HG02884 (cell line): Measurements from ENCODE around the gene DNAJA3.

Source experiments
- ATAC-seq: cut with Tn5 transposase; IDR thresholded peaks from one replicate; pipeline ENCODE4 v1.9.1; 2021; ENCODE audit warnings: mild to moderate bottlenecking, moderate library complexity; ENCODE audit not compliant: unreplicated experiment

DNAJA3 gene

GRCh38 chr16:4404967-4405696 lies 20.5 kb upstream of the DNAJA3 start:
- no peak for ATAC-seq

GRCh38 chr16:4407543-4408322 lies 17.9 kb upstream of the DNAJA3 start:
- no peak for ATAC-seq

GRCh38 chr16:4408323-4408690 lies 17.4 kb upstream of the DNAJA3 start:
- ATAC-seq, result no peak

GRCh38 chr16:4409081-4409932 lies 16.4 kb upstream of the DNAJA3 start:
- ATAC-seq, result no peak

GRCh38 chr16:4410335-4411075 lies 15.2 kb upstream of the DNAJA3 start:
- ATAC-seq, result no peak

- no peak for ATAC-seq
These were observed 14.0 kb upstream of the DNAJA3 start for GRCh38 chr16:4411684-4412083.

- no peak for ATAC-seq
These were observed 13.5 kb upstream of the DNAJA3 start for GRCh38 chr16:4412159-4412558.

GRCh38 chr16:4412854-4413253 lies 12.8 kb upstream of the DNAJA3 start:
- no peak for ATAC-seq

GRCh38 chr16:4414187-4414917 lies 11.3 kb upstream of the DNAJA3 start:
- ATAC-seq, result peak; percentile 51

GRCh38 chr16:4415538-4416199 lies 10.0 kb upstream of the DNAJA3 start:
- no peak for ATAC-seq

- ATAC-seq, result peak; percentile 61
These were observed 9.3 kb upstream of the DNAJA3 start, which contains the start of gene CORO7 for GRCh38 chr16:4416200-4417032. CORO7 (minus strand) TSS chr16:4416596; CDS start chr16:4416518, 78 bp downstream.

- ATAC-seq, result no peak
These were observed 6.2 kb upstream of the DNAJA3 start for GRCh38 chr16:4419402-4419959.

GRCh38 chr16:4420505-4421105 lies 5.1 kb upstream of the DNAJA3 start:
- ATAC-seq, result no peak

GRCh38 chr16:4426021-4426684 lies 485 bp downstream of the DNAJA3 start:
- ATAC-seq, result peak; percentile 26

GRCh38 chr16:4426722-4427372 lies 1.2 kb downstream of the DNAJA3 start:
- no peak for ATAC-seq

- no peak for ATAC-seq
These were observed 2.8 kb downstream of the DNAJA3 start for GRCh38 chr16:4428500-4428899.

GRCh38 chr16:4431023-4431422 lies 5.4 kb downstream of the DNAJA3 start:
- no peak for ATAC-seq
